ENCODE measurements around the gene TRMT112.

TRMT112 gene

GRCh38 chr11:64357446-64357845, 40.1 kb upstream of the TRMT112 start:
- no peaks in the 10 kb centered on the region for H3K9me3 Mint-ChIP-seq
- DNase-seq, result no peak
- peaks cover 6% of the 10 kb centered on the region for H3K36me3 Mint-ChIP-seq (ENCODE audit: low read depth)
- no peak for TF ChIP-seq CTCF (IDR thresholded peaks at IDR 0.05)
- peaks cover 34% of the 10 kb centered on the region for H3K4me1 Mint-ChIP-seq
- peaks cover 4% of the 10 kb centered on the region for H3K27me3 Mint-ChIP-seq (ENCODE audit: low read depth, poor library complexity)
- no peak overlapping the region for H3K4me3 Mint-ChIP-seq
- no peak overlapping the region for H3K27ac Mint-ChIP-seq

- H3K36me3 Mint-ChIP-seq (ENCODE audit: low read depth), result peaks cover under 1% of the 10 kb centered on the region
- H3K4me3 Mint-ChIP-seq, result peak overlapping the region; percentile 69
- peak overlapping the region; percentile 27 for H3K27ac Mint-ChIP-seq
- H3K4me1 Mint-ChIP-seq, result peaks cover 35% of the 10 kb centered on the region
- DNase-seq, result peak; percentile 74
- H3K9me3 Mint-ChIP-seq, result no peaks in the 10 kb centered on the region
- H3K27me3 Mint-ChIP-seq (ENCODE audit: low read depth, poor library complexity), result peaks cover 4% of the 10 kb centered on the region
- TF ChIP-seq CTCF (IDR thresholded peaks at IDR 0.05), result peak; percentile 45
These were observed 39.4 kb upstream of the TRMT112 start for GRCh38 chr11:64356498-64357411.

GRCh38 chr11:64355078-64355940, 38.0 kb upstream of the TRMT112 start:
- TF ChIP-seq CTCF (IDR thresholded peaks at IDR 0.05), result peak; percentile 51
- Mint-ChIP-seq H3K27me3 (ENCODE audit: low read depth, poor library complexity) (peaks cover 7% of the 10 kb centered on the region), H3K4me3 (no peak overlapping the region), H3K4me1 (peaks cover 38% of the 10 kb centered on the region), H3K36me3 (ENCODE audit: low read depth) (no peaks in the 10 kb centered on the region), H3K27ac (no peak overlapping the region), H3K9me3 (no peaks in the 10 kb centered on the region)
- peak; percentile 69 for DNase-seq

GRCh38 chr11:64353715-64354506, 36.6 kb upstream of the TRMT112 start:
- no peak overlapping the region for H3K27ac Mint-ChIP-seq
- no peak overlapping the region for H3K4me3 Mint-ChIP-seq
- DNase-seq, result no peak
- H3K36me3 Mint-ChIP-seq (ENCODE audit: low read depth), result no peaks in the 10 kb centered on the region
- H3K4me1 Mint-ChIP-seq, result peaks cover 39% of the 10 kb centered on the region
- no peaks in the 10 kb centered on the region for H3K9me3 Mint-ChIP-seq
- peaks cover 7% of the 10 kb centered on the region for H3K27me3 Mint-ChIP-seq (ENCODE audit: low read depth, poor library complexity)
- TF ChIP-seq CTCF (IDR thresholded peaks at IDR 0.05), result no peak

GRCh38 chr11:64352995-64353714, 35.8 kb upstream of the TRMT112 start:
- Mint-ChIP-seq H3K36me3 (ENCODE audit: low read depth) (no peaks in the 10 kb centered on the region), H3K9me3 (no peaks in the 10 kb centered on the region), H3K27me3 (ENCODE audit: low read depth, poor library complexity) (peaks cover 7% of the 10 kb centered on the region), H3K27ac (no peak overlapping the region), H3K4me1 (peaks cover 44% of the 10 kb centered on the region), H3K4me3 (no peak overlapping the region)
- no peak for DNase-seq
- no peak for TF ChIP-seq CTCF (IDR thresholded peaks at IDR 0.05)
